Activated CD4-positive, CD25-positive, alpha-beta regulatory T cell treated with anti-CD3 and anti-CD28 coated beads, Interleukin-2, amount 50 U/mL, for 16 hours (primary cell): ENCODE measurements around the gene STK24.
"Not testable (repeated sequence)": the region's sequence is repeated elsewhere in the genome, so short reads cannot be mapped to it uniquely, and the experiment has no call there.

ENCODE experiments used
- DNase-seq: peaks from one replicate; pipeline ENCODE4 v3.0.0-alpha.2; 2020; ENCODE audit warnings: low read depth, low spot score

STK24 gene

DNA sequence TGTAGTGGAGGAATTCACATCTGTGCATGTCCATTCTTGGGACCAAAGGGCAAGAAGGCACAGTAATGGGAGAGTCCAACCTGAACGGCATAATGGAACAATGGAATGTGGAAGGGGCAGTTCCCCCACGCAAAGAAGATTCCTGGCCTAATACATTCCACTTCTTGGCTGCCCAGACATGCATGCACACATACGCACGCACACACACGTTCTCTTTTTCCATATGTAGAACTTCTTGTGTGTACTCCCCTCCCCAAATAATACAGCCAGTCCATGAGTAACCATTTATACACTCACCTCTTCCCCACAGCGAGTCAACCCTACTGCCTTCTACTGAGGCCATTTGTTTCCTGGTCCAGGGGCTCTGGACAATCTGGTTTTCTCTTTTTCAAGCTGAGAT lies 6.0 kb upstream of the STK24 start:
- no peak for DNase-seq

DNA sequence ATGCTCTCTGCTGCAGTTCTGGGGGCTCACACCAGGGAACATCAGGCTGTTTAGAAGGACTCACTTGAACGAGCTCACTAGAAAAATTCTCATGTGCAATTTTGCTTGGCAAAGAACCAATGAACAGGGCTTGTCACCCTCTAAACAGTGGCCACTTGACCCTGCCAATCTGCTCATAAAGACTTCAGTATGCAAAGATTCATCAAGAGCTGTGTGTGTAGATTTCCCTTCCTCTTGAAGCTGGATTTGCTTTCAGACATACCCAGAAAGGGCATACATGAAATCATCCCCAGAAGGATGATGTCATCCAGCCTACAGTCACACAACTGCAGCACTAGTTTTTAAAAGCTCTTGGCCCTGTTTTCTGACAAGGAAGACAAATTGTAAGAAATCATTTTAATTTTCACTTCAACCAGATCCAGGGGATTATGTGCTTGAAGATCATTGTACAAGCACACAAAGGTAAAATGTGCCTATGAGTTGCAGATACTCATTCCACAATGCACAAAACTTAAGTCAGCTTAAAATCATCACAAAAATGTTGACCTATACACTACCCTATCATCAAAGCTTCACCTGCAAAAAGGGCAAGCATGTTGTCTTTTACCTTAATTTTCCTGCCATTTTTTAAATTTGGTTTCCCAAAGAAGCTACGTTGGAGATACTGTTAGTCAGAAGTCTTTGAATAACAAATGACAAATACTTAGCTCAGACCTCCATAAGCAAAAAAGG lies 5.2 kb upstream of the STK24 start:
- no peak for DNase-seq

- no peak for DNase-seq
Observed at GRCh38 chr13:98581381-98581780, 4.5 kb upstream of the STK24 start.

GRCh38 chr13:98580420-98580819 lies 3.5 kb upstream of the STK24 start:
- no peak for DNase-seq

DNA sequence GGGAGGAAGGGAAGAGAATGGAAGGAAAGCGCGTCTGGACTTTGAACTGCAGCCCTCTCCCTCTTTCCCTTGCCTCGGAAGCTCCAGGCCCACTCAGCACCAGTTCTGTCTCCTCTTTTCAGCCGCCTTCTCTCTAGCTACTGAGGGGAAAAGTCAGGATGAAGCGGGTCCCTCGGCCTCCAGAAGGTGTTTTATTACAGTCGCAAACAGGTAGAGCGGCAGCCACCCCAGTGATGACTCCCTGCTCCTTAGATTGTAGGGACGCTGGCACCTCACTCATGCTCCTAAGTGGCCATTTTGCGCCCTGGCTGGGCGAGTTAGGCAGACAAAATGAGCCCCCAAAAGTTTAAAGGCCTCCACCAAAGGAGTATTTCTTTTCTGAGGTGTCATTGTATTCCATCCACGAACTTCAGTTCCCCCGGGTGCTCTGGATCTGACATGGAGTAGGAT lies 954 bp upstream of the STK24 start:
- DNase-seq: no peak

GRCh38 chr13:98576200-98576945 lies 534 bp downstream of the STK24 start:
- DNase-seq: no peak

- no peak for DNase-seq
Observed at GRCh38 chr13:98575904-98576199, 1.1 kb downstream of the STK24 start.

- DNase-seq: no peak
Observed at GRCh38 chr13:98575009-98575903, 1.7 kb downstream of the STK24 start.

DNA sequence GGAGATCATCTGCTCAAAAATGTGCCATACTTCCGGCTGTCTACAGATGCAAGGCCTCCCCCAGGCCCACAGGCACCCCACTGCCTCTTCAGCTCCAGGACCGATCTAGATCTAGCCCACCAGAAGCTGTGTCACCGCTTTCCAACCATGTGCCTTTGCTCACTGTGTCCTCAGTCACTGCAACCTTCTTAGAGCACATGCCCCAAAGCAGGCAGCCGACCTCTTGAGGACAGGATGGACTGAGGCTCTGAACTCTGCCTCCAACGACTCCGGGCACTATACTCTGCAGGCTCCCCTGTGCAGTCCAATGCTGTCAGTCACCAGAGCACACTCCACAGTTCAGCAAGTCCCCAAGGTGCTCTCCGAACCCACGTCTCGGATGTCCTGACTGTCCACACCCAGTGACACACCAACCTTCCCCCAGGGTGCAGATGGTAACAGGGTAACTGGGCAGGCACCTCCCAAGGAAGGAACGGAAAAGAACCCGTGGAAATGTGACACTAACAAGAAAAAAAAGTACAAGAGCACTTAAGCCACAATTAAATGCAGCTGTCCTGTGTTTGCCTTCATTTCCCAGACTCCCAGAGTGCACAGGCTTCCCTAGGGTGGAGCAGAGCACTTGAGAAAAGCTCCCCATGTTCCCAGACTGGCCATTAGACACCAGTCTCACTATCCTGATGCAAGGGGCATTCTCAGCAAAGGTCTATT lies 4.8 kb downstream of the STK24 start:
- no peak for DNase-seq

- DNase-seq: no peak
Observed at GRCh38 chr13:98570929-98571372, 6.0 kb downstream of the STK24 start.

GRCh38 chr13:98569494-98570367 lies 7.2 kb downstream of the STK24 start:
- not testable (repeated sequence) for DNase-seq

DNA sequence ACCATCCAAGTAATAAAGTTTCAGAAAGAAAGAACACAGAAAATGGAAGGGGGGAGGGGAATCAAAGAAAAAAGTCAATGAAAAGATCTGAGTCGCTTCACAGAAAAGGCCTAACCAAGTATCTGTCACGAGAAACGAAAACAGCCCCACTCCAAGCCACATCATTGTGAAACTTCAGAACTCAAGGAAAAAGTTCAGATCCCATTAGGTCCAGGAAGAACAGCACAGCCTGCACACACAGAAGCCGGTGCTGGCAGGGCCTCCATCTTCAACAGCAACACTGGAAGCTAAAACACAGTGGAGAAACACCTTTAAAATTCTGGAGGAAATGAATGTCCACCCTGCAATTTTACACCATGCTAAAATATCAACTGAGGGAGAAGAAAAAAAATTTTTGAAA lies 8.0 kb downstream of the STK24 start:
- DNase-seq: no peak

GRCh38 chr13:98567140-98567539 lies 9.8 kb downstream of the STK24 start:
- DNase-seq: no peak

- DNase-seq: no peak
Observed at GRCh38 chr13:98565726-98566565, 11.0 kb downstream of the STK24 start.

GRCh38 chr13:98564204-98564603 lies 12.7 kb downstream of the STK24 start:
- DNase-seq: no peak

DNA sequence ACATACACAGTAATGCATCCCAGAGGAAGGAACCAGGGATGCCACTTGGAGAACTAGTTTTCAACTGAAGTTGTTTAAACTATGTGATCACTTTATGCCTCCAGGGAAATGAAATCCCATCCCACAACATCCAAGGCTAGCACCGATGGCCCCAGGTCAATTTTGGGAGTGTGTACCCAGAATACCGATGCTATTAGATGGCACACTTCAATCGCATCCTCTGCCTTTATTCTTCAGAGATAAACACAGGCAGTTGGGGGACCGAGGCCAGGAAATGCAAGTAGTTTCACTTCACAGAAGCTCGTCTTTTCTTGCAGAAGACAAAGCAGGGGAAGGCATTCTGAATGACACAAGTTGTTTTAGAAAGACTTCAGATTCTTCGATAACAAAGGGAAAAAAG lies 13.8 kb downstream of the STK24 start:
- DNase-seq: no peak

DNA sequence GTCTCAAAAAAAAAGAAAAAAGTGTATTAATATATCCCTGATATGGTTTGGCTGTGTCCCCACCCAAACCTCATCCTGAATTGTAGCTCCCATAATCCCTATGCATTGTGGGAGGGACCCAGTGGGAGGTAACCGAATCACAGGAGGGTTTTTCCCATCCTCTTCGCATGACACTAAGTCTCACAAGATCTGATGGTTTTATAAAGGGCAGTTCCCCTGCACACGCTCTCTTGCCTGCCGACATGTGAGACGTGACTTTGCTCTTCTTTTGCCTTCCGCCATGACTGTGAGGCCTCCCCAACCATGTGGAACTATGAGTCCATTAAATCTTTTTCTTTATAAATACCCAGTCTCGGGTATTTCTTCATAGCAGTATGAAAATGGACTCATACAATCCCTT lies 17.7 kb downstream of the STK24 start:
- no peak for DNase-seq

DNA sequence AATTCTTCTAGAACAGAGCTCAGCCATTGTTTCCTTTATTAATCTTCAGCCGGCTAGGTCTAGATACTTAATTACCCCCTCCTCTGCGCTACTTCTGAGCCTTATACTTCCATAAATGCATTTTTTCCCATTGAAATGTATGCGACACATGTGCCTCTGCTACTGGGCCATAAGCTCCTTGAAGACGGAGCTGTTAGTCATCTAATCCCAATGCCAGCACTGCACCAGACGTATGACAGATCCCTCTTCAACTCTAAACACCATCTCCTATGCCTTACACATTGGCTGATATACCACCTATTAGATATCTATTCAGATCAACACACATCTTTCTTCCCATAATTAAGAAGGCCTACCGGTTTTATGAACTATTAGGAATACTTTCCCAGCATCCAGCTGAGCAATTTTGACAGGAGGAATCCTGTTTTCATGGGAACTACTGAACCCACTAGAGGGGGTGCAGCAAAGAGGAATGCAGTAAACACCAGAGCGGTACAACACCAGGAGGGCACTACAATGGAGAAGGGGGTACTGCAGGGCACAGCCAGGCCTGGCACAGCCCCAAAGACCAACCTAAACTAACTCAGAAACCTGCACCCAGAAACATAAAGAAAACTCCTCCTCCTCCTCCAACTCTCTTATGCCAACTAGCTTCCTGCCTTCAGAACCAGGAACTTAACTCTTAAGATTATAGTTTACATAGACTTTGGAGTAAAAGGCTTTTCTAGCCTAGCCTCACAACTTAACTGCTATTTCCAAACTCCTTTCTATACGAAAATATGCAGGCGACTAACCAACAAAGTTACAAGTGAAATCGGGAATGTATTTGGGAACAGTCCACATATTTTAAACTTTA lies 18.7 kb downstream of the STK24 start:
- no peak for DNase-seq
